ENCODE results near the gene IQCF6.

- no peak for TF ChIP-seq POLR2A (IDR thresholded peaks at IDR 0.05)
- TF ChIP-seq CTCF (IDR thresholded peaks at IDR 0.05 in 4 of 5, conservative IDR thresholded peaks at IDR 0.05 in 1 of 5), result no peak
These were observed 43.1 kb downstream of the IQCF6 start for GRCh38 chr3:51735950-51736349.

Measured in gastrocnemius medialis (tissue), 4 donors.